Hair follicle dermal papilla cell (primary cell): Measurements from ENCODE around the gene MINAR2. TPM values are rescaled to one million over a fixed set of nuclear protein-coding genes. Genes with fewer than 3 reads are reported as not detected.

Source experiments
- total RNA-seq: library from RNA; depleted of rRNA; stranded (reverse); fragments of >200 nt; gene quantifications from 2 replicates; pipeline ENCODE4 v1.2.3, GENCODE V29; 2012

Gene MINAR2, protein sequence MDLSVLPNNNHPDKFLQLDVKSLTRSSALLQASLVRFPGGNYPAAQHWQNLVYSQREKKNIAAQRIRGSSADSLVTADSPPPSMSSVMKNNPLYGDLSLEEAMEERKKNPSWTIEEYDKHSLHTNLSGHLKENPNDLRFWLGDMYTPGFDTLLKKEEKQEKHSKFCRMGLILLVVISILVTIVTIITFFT
- not detected in 2 replicates for total RNA-seq

DNA sequence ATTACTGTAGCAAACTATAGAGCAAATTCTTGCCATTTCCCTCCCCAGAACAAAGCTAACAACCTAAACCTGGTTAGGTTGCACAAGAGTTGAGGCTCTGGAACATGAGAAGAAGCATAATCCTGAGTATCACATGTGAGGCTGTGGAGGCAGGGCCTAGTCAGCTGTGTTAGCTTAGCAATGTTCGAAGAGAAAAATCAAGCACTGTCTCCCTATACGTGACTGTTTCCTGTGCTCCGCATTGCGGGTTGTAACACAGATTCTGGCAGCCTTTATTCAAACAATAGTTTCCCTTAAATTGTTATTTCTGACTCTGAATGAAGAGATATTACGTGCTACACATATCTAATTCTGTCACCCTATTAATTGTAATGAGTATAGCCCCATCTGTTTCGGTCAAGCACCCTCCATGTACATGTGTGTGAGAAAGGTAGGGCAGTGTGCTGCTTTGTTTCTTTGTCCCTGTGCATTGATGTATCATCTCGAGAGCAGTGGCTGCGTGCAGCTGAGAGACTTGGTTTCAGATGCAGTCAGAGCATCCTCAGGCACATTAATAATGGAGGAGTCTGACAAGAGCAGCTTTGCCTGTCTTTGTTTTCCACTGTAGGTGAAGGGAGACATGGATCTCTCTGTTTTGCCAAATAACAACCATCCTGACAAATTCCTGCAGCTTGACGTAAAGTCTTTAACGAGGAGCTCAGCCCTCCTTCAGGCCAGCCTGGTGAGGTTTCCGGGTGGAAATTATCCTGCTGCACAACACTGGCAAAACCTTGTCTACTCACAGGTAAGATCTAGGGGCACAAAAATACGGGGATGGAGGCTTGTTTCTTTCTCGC, at the start of gene MINAR2:
MINAR2 (plus strand) TSS at position 523 of the 836 bp plus-strand sequence; CDS start at position 620, 97 bp downstream.

Other genes starting within 250 kb of the MINAR2 start
- gene CHSY3, start 156.4 kb downstream of the MINAR2 start, total RNA-seq: 9.5 and 14.9 TPM in 2 replicates